Measurements from ENCODE around the gene ACOX3.

The ACOX3 gene

GRCh38 chr4:8465615-8466611 is 25.4 kb upstream of the ACOX3 start:
- no peak for DNase-seq

- DNase-seq = no peak
Measured at GRCh38 chr4:8464381-8464780, 23.9 kb upstream of the ACOX3 start.

- no peak for DNase-seq
Measured at GRCh38 chr4:8463811-8464210, 23.3 kb upstream of the ACOX3 start.

- DNase-seq = no peak
Measured at GRCh38 chr4:8461616-8462015, 21.1 kb upstream of the ACOX3 start.

- no peak for DNase-seq
Measured at GRCh38 chr4:8461086-8461485, 20.6 kb upstream of the ACOX3 start.

GRCh38 chr4:8459867-8460445 is 19.4 kb upstream of the ACOX3 start:
- DNase-seq = no peak

- DNase-seq = no peak
Measured at GRCh38 chr4:8457646-8458252, 17.2 kb upstream of the ACOX3 start.

GRCh38 chr4:8453957-8454356 is 13.4 kb upstream of the ACOX3 start:
- DNase-seq = no peak

- DNase-seq = no peak
Measured at GRCh38 chr4:8451440-8452182, 11.1 kb upstream of the ACOX3 start.

- no peak for DNase-seq
Measured at GRCh38 chr4:8446122-8446521, 5.6 kb upstream of the ACOX3 start.

- no peak for DNase-seq
Measured at GRCh38 chr4:8443801-8444200, 3.3 kb upstream of the ACOX3 start.

GRCh38 chr4:8442596-8443358 is 2.3 kb upstream of the ACOX3 start:
- no peak for DNase-seq

GRCh38 chr4:8441499-8442091 is 1.1 kb upstream of the ACOX3 start:
- no peak for DNase-seq

- DNase-seq = peak; percentile 26
Measured at GRCh38 chr4:8439914-8440491, 520 bp downstream of the ACOX3 start.

GRCh38 chr4:8439168-8439567 is 1.4 kb downstream of the ACOX3 start:
- DNase-seq = no peak

- DNase-seq = no peak
Measured at GRCh38 chr4:8438743-8439142, 1.8 kb downstream of the ACOX3 start.

- DNase-seq = no peak
Measured at GRCh38 chr4:8437281-8437680, 3.2 kb downstream of the ACOX3 start.

GRCh38 chr4:8435656-8436121 is 4.8 kb downstream of the ACOX3 start:
- peak; percentile 10 for DNase-seq

GRCh38 chr4:8434251-8435073 is 6.1 kb downstream of the ACOX3 start:
- DNase-seq = no peak

- no peak for DNase-seq
Measured at GRCh38 chr4:8433136-8433535, 7.4 kb downstream of the ACOX3 start.

- DNase-seq = no peak
Measured at GRCh38 chr4:8431553-8431952, 9.0 kb downstream of the ACOX3 start.

All from stimulated activated naive CD4-positive, alpha-beta T cell treated with Interleukin-2 at 50 U/mL for 16 hours (primary cell).